Measurements from ENCODE around the gene ECT2L.

The ECT2L gene

GRCh38 chr6:138773177-138774091 lies 22.5 kb upstream of the ECT2L start, which contains the start of gene CCDC28A:
Gene CCDC28A (plus strand): TSS chr6:138773769. CDS start chr6:138776121, 2,352 bp downstream.
- H3K4me1 ChIP-seq (ENCODE audit: insufficient read depth, low read length, severe bottlenecking): peaks cover 20% of the 10 kb centered on the region
- no peaks in the 10 kb centered on the region for H3K9me2 ChIP-seq (ENCODE audit: low read depth, low read length)

GRCh38 chr6:138774370-138774769 lies 21.5 kb upstream of the ECT2L start:
- no peaks in the 10 kb centered on the region for H3F3A ChIP-seq (ENCODE audit: insufficient read depth, low read length)
- peak overlapping the region; percentile 87 for H3K9ac ChIP-seq (ENCODE audit: low read length)
- peaks cover 20% of the 10 kb centered on the region for H3K4me1 ChIP-seq (ENCODE audit: insufficient read depth, low read length, severe bottlenecking)
- H3K9me3 ChIP-seq (ENCODE audit: low read length): no peaks in the 10 kb centered on the region
- no peaks in the 10 kb centered on the region for H3K27me3 ChIP-seq (ENCODE audit: insufficient read depth, low read length)
- H4K20me1 ChIP-seq (ENCODE audit: insufficient read depth, low read length): no peaks in the 10 kb centered on the region
- no peaks in the 10 kb centered on the region for H3K9me2 ChIP-seq (ENCODE audit: low read depth, low read length)
- TF ChIP-seq, protein P1, sequence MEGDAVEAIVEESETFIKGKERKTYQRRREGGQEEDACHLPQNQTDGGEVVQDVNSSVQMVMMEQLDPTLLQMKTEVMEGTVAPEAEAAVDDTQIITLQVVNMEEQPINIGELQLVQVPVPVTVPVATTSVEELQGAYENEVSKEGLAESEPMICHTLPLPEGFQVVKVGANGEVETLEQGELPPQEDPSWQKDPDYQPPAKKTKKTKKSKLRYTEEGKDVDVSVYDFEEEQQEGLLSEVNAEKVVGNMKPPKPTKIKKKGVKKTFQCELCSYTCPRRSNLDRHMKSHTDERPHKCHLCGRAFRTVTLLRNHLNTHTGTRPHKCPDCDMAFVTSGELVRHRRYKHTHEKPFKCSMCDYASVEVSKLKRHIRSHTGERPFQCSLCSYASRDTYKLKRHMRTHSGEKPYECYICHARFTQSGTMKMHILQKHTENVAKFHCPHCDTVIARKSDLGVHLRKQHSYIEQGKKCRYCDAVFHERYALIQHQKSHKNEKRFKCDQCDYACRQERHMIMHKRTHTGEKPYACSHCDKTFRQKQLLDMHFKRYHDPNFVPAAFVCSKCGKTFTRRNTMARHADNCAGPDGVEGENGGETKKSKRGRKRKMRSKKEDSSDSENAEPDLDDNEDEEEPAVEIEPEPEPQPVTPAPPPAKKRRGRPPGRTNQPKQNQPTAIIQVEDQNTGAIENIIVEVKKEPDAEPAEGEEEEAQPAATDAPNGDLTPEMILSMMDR (IDR thresholded peaks at IDR 0.05; ENCODE audit: low read length): no peak
- no peak for TF ChIP-seq EZH2 (IDR thresholded peaks at IDR 0.05; ENCODE audit: borderline replicate concordance, low read length)
- H3K36me3 ChIP-seq (ENCODE audit: insufficient read depth, low read length): no peaks in the 10 kb centered on the region
- H3K27ac ChIP-seq (ENCODE audit: low read depth, low read length, poor library complexity, severe bottlenecking): no peak overlapping the region
- 0 out of 2 replicates have a peak overlapping the region, but pooled peaks have one; percentile 58 for H2AFZ ChIP-seq (ENCODE audit: low read length)
- H3K4me3 ChIP-seq (ENCODE audit: low read depth, low read length, poor library complexity, severe bottlenecking): peak overlapping the region; percentile 95
- no peaks in the 10 kb centered on the region for H3K79me2 ChIP-seq (ENCODE audit: insufficient read depth, low read length)
- H3K4me2 ChIP-seq (ENCODE audit: low read length): peak overlapping the region; percentile 79

More at GRCh38 chr6:138773177-138774091, 22.5 kb upstream of the ECT2L start, which contains the start of gene CCDC28A:
- H3K36me3 ChIP-seq (ENCODE audit: insufficient read depth, low read length): no peaks in the 10 kb centered on the region
- H3K4me3 ChIP-seq (ENCODE audit: low read depth, low read length, poor library complexity, severe bottlenecking): peak within 1 kb of the TSS; percentile 95
- H3K27me3 ChIP-seq (ENCODE audit: insufficient read depth, low read length): no peaks in the 10 kb centered on the region
- peak within 1 kb of the TSS; percentile 58 for H2AFZ ChIP-seq (ENCODE audit: low read length)
- H3K79me2 ChIP-seq (ENCODE audit: insufficient read depth, low read length): no peaks in the 10 kb centered on the region
- H3K9me3 ChIP-seq (ENCODE audit: low read length): no peaks in the 10 kb centered on the region
- H4K20me1 ChIP-seq (ENCODE audit: insufficient read depth, low read length): no peaks in the 10 kb centered on the region
- peak within 1 kb of the TSS; percentile 92 for H3K27ac ChIP-seq (ENCODE audit: low read depth, low read length, poor library complexity, severe bottlenecking)
- peak within 1 kb of the TSS; percentile 79 for H3K4me2 ChIP-seq (ENCODE audit: low read length)
- H3K9ac ChIP-seq (ENCODE audit: low read length): peak within 1 kb of the TSS; percentile 87
- TF ChIP-seq, protein P1 (IDR thresholded peaks at IDR 0.05; ENCODE audit: low read length): no peak
- TF ChIP-seq EZH2 (IDR thresholded peaks at IDR 0.05; ENCODE audit: borderline replicate concordance, low read length): no peak
- H3F3A ChIP-seq (ENCODE audit: insufficient read depth, low read length): no peaks in the 10 kb centered on the region

- no peak overlapping the region for H3K27ac ChIP-seq (ENCODE audit: low read depth, low read length, poor library complexity, severe bottlenecking)
- H3K4me3 ChIP-seq (ENCODE audit: low read depth, low read length, poor library complexity, severe bottlenecking): no peak overlapping the region
- H3K9ac ChIP-seq (ENCODE audit: low read length): no peak overlapping the region
- H3K36me3 ChIP-seq (ENCODE audit: insufficient read depth, low read length): 0 out of 2 replicates have a peak, but pooled peaks cover 1% of the 10 kb centered on the region
- H4K20me1 ChIP-seq (ENCODE audit: insufficient read depth, low read length): no peaks in the 10 kb centered on the region
- peaks cover 20% of the 10 kb centered on the region for H3K4me1 ChIP-seq (ENCODE audit: insufficient read depth, low read length, severe bottlenecking)
- no peaks in the 10 kb centered on the region for H3K27me3 ChIP-seq (ENCODE audit: insufficient read depth, low read length)
- no peaks in the 10 kb centered on the region for H3K79me2 ChIP-seq (ENCODE audit: insufficient read depth, low read length)
- no peak overlapping the region for H3K4me2 ChIP-seq (ENCODE audit: low read length)
- no peaks in the 10 kb centered on the region for H3F3A ChIP-seq (ENCODE audit: insufficient read depth, low read length)
- no peak overlapping the region for H2AFZ ChIP-seq (ENCODE audit: low read length)
- H3K9me3 ChIP-seq (ENCODE audit: low read length): no peaks in the 10 kb centered on the region
- no peaks in the 10 kb centered on the region for H3K9me2 ChIP-seq (ENCODE audit: low read depth, low read length)
- TF ChIP-seq EZH2 (IDR thresholded peaks at IDR 0.05; ENCODE audit: borderline replicate concordance, low read length): no peak
Observed at GRCh38 chr6:138776659-138777058, 19.2 kb upstream of the ECT2L start.
